Neuronal stem cell (in vitro differentiated cells): ENCODE data around the gene HYAL3.

Experiments
- DNase-seq: peaks from one replicate; pipeline ENCODE4 v3.0.0-alpha.2; 2013; ENCODE audit warnings: low spot score
- H2AFZ ChIP-seq: one replicate; pipeline ENCODE4 v1.6.1; 2013; ENCODE audit warnings: mild to moderate bottlenecking, low read length, inconsistent platforms
- H2AK5ac ChIP-seq: 2 replicates; pipeline ENCODE4 v1.6.1; 2013; ENCODE audit warnings: low read depth, mild to moderate bottlenecking, inconsistent platforms, low read length, moderate library complexity, mixed read lengths
- H2BK120ac ChIP-seq: 2 replicates; pipeline ENCODE4 v1.6.1; 2013; ENCODE audit warnings: low read depth, mild to moderate bottlenecking, inconsistent platforms, low read length, moderate library complexity, mixed read lengths
- H2BK12ac ChIP-seq: one replicate; pipeline ENCODE4 v1.6.1; 2013; ENCODE audit warnings: low read length, inconsistent platforms
- H2BK15ac ChIP-seq: 2 replicates; pipeline ENCODE4 v1.6.1; 2013; ENCODE audit warnings: mild to moderate bottlenecking, low read length, inconsistent platforms, mixed read lengths
- H2BK5ac ChIP-seq: one replicate; pipeline ENCODE4 v1.6.1; 2013; ENCODE audit warnings: inconsistent platforms, mild to moderate bottlenecking, low read length, moderate library complexity
- H3K14ac ChIP-seq: one replicate; pipeline ENCODE4 v1.6.1; 2013; ENCODE audit warnings: low read length, inconsistent platforms
- H3K18ac ChIP-seq: 2 replicates; pipeline ENCODE4 v1.6.1; 2013; ENCODE audit warnings: low read length, inconsistent platforms
- H3K23ac ChIP-seq: 2 replicates; pipeline ENCODE4 v1.6.1; 2013; ENCODE audit warnings: low read depth, mild to moderate bottlenecking, mixed read lengths, low read length, inconsistent platforms; ENCODE audit not compliant: poor library complexity
- H3K27ac ChIP-seq: replicated peaks from 3 replicates; pipeline ENCODE4 v1.5.1; 2013; ENCODE audit warnings: low read length, inconsistent platforms
- H3K27me3 ChIP-seq, 3 experiments: 2 replicates each; pipeline ENCODE4 v1.6.1; 2013; ENCODE audit warnings: low read length in 3 of 3, mild to moderate bottlenecking in 2 of 3, inconsistent platforms in 1 of 3, low read depth in 1 of 3, mixed read lengths in 1 of 3, moderate library complexity in 1 of 3; ENCODE audit not compliant: control insufficient read depth in 3 of 3, insufficient read depth in 3 of 3
- H3K36me3 ChIP-seq, 2 donors: replicated peaks in 1 of 2; 2 replicates each; pipeline ENCODE4 v1.6.1; 2013; ENCODE audit warnings: low read length in 2 of 2; ENCODE audit not compliant: control insufficient read depth in 2 of 2, insufficient read depth in 2 of 2
- H3K4ac ChIP-seq: 2 replicates; pipeline ENCODE4 v1.6.1; 2013; ENCODE audit warnings: inconsistent platforms, mild to moderate bottlenecking, low read length, moderate library complexity
- H3K4me1 ChIP-seq, 2 donors: 1 replicate in 1 of 2; 2 replicates in 1 of 2; pipeline ENCODE4 v1.6.1; 2013; ENCODE audit warnings: low read length in 2 of 2, low read depth in 1 of 2; ENCODE audit not compliant: control insufficient read depth in 2 of 2, insufficient read depth in 1 of 2
- H3K4me2 ChIP-seq: one replicate; pipeline ENCODE4 v1.6.1; 2013; ENCODE audit warnings: mild to moderate bottlenecking, low read length, inconsistent platforms; ENCODE audit not compliant: insufficient read depth, poor library complexity, severe bottlenecking
- H3K4me3 ChIP-seq, 2 donors: 2 replicates each; pipeline ENCODE4 v1.5.1; 2013; ENCODE audit warnings: low read length in 2 of 2, mild to moderate bottlenecking in 2 of 2, inconsistent platforms in 1 of 2, moderate library complexity in 1 of 2
- H3K79me1 ChIP-seq: one replicate; pipeline ENCODE4 v1.6.1; 2013; ENCODE audit warnings: low read depth, mild to moderate bottlenecking, inconsistent platforms, low read length, moderate library complexity
- H3K9ac ChIP-seq: one replicate; pipeline ENCODE4 v1.6.1; 2013; ENCODE audit warnings: mild to moderate bottlenecking, low read depth, low read length, inconsistent platforms; ENCODE audit not compliant: poor library complexity
- H3K9me3 ChIP-seq, 2 donors: replicated peaks in 1 of 2; 2 replicates each; pipeline versions ENCODE3 to v1.6.1; 2013; ENCODE audit warnings: low read length in 2 of 2, mild to moderate bottlenecking in 2 of 2, inconsistent platforms in 1 of 2, low read depth in 1 of 2, mixed read lengths in 1 of 2, moderate library complexity in 1 of 2; ENCODE audit not compliant: control insufficient read depth in 2 of 2, insufficient read depth in 1 of 2
- H4K8ac ChIP-seq: one replicate; pipeline ENCODE4 v1.6.1; 2013; ENCODE audit warnings: low read depth, mild to moderate bottlenecking, inconsistent platforms, low read length, moderate library complexity
- H4K91ac ChIP-seq: one replicate; pipeline ENCODE4 v1.6.1; 2013; ENCODE audit warnings: low read length, low read depth, mild to moderate bottlenecking, inconsistent platforms; ENCODE audit not compliant: poor library complexity
- whole genome bisulfite sequencing, 2 donors: extraction: QIAGEN DNeasy Blood & Tissue Kit; methylation state at CpG; one replicate each; pipeline ENCODE4 v1.1.7; 2013; ENCODE audit warnings: missing lambda C conversion rate in 2 of 2, mixed read lengths in 1 of 2; ENCODE audit not compliant: insufficient read length in 2 of 2, insufficient replicate concordance in 1 of 2; ENCODE audit errors: extremely low coverage in 2 of 2; 5-methylcytosine and 5-hydroxymethylcytosine counted together

Gene HYAL3

DNA sequence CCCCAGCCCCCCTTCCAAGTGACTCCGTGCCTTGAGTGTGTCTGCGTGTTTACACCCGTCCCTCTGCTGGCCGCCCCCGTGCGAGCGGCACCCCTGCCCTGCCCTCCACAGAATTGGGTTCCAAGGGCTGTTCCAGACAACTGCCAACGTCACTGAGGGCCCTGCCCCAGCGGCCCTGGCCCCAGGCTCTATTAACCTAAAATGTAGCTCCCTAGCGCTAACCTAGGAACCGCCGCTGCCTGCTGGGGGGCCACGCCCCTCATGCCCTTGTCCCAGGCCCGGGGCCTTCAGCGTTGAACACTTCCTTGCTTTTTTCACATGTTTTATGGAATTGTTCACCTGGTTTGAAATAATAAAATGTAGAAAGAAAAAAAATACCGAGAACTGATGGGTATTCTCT, 40.2 kb downstream of the HYAL3 start:
- peaks cover 39 to 46% of the 10 kb centered on the region in 2 donors for H3K4me1 ChIP-seq
- WGBS, 2 donors: no CpG with 5 or more reads among the region's 16 CpGs

DNA sequence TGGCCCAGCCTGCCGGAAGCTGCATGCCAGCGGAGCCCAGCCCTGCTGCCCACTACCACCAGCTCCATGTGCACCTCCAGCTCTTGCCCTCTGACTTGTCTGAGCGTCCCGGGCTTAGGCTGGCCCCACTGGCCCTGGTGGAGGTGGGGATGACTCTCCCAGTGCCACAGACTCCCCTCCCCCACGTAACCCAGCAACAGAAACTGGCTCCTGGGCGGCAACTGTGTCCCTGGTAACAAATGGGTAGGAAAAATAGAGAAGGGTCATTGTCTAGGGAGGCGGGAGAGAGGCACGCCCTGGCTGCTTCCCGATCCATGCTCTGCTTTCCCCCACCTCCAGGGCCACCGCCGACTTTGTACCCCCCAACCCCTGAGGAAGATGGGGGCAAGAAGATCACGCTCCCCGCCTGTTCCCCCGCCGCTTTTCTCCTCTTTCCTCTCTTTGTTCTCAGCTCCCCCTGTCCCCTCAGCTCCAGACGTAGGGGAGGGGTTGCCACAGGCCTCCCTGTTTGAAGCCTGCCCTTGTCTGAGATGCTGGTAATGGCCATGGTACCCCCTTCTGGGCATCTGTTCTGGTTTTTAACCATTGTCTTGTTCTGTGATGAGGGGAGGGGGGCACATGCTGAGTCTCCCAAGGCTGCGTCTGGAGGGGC, 41.0 kb downstream of the HYAL3 start:
- no CpG with 5 or more reads among the region's 17 CpGs for WGBS, 2 donors
- Histone ChIP-seq H2BK15ac (no peak overlapping the region), H3K23ac (no peak overlapping the region), H3K9ac (peak overlapping the region; percentile 38), H3K27me3 (no peaks in the 10 kb centered on the region), H3K9me3 (peaks cover 0 to 2% of the 10 kb centered on the region in 2 donors), H2BK5ac (no peak overlapping the region), H3K18ac (no peak overlapping the region), H2AK5ac (peak overlapping the region; percentile 45), H4K8ac (no peak overlapping the region), H3K4ac (no peak overlapping the region), H3K4me2 (no peak overlapping the region), H3K36me3 (peaks cover 47 to 60% of the 10 kb centered on the region in 2 donors), H3K4me1 (peaks cover 36 to 40% of the 10 kb centered on the region in 2 donors), H4K91ac (no peak overlapping the region), H2BK12ac (no peak overlapping the region), H3K4me3 (no peak overlapping the region), H3K14ac (no peak overlapping the region), H2AFZ (no peak overlapping the region), H3K27ac (peak overlapping the region; percentile 38), H2BK120ac (no peak overlapping the region), H3K79me1 (peaks cover 14% of the 10 kb centered on the region)
- no peak for DNase-seq

More for the DNA sequence above, 40.2 kb downstream of the HYAL3 start:
- Histone ChIP-seq H3K4me2 (no peak overlapping the region), H3K36me3 (peaks cover 41 to 53% of the 10 kb centered on the region in 2 donors), H3K79me1 (peaks cover 10% of the 10 kb centered on the region), H3K18ac (peak overlapping the region; percentile 88), H3K4ac (no peak overlapping the region), H3K27me3 (no peaks in the 10 kb centered on the region), H2BK5ac (no peak overlapping the region), H3K23ac (no peak overlapping the region), H2BK12ac (peak overlapping the region; percentile 17), H2BK15ac (peak overlapping the region; percentile 67), H3K4me3 (no peak overlapping the region), H3K14ac (no peak overlapping the region), H3K9me3 (peaks cover 0 to 2% of the 10 kb centered on the region in 2 donors), H3K27ac (peak overlapping the region; percentile 73), H4K8ac (no peak overlapping the region), H4K91ac (no peak overlapping the region), H2AK5ac (peak overlapping the region; percentile 88), H3K9ac (no peak overlapping the region), H2AFZ (no peak overlapping the region), H2BK120ac (no peak overlapping the region)
- no peak for DNase-seq

DNA sequence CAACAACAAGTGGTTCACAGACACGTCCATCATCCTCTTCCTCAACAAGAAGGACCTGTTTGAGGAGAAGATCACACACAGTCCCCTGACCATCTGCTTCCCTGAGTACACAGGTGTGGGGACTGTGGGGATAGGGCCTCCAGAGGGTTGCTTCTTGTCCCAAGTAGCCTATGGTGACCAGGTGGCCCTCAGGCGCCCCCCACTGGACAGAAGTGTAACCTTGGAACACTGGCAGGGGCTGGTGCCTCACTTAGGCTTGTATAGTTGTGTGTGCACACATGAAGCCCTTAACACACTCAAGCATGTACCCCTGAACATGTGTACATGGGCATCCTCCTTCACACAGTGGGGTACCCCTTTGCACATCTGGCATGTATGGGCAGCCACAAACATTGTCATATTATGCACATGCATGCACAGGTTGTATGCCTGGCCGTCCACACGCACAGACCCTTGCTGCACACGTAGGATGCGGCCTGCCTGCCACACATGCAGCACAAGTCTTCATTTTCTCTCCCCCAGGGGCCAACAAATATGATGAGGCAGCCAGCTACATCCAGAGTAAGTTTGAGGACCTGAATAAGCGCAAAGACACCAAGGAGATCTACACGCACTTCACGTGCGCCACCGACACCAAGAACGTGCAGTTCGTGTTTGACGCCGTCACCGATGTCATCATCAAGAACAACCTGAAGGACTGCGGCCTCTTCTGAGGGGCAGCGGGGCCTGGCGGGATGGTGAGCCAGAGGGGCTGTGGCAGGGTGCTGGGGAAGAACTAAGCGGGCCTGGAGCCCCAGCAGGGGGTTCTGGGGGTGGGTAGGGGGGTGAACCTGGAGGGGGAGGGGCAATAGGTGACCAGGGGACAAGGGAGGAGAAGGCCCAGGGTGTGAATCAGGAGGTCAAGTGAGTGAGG, 42.0 kb downstream of the HYAL3 start:
- Histone ChIP-seq H2AFZ (no peak overlapping the region), H3K9me3 (peaks cover 0 to 2% of the 10 kb centered on the region in 2 donors), H3K79me1 (peaks cover 22% of the 10 kb centered on the region), H2AK5ac (no peak overlapping the region), H3K4me2 (no peak overlapping the region), H2BK15ac (no peak overlapping the region), H4K91ac (no peak overlapping the region), H3K4me1 (peaks cover 33 to 40% of the 10 kb centered on the region in 2 donors), H3K14ac (no peak overlapping the region), H4K8ac (no peak overlapping the region), H3K27ac (no peak overlapping the region), H3K4ac (no peak overlapping the region), H3K9ac (peak overlapping the region; percentile 75), H3K18ac (peak overlapping the region; percentile 46), H3K27me3 (no peaks in the 10 kb centered on the region), H3K23ac (peak overlapping the region; percentile 75), H2BK120ac (no peak overlapping the region), H2BK5ac (no peak overlapping the region), H2BK12ac (no peak overlapping the region), H3K36me3 (peaks cover 55 to 69% of the 10 kb centered on the region in 2 donors), H3K4me3 (peak overlapping the region in 1 of 2 donors; percentile 37)
- WGBS, 2 donors: no CpG with 5 or more reads among the region's 20 CpGs
- DNase-seq: no peak

DNA sequence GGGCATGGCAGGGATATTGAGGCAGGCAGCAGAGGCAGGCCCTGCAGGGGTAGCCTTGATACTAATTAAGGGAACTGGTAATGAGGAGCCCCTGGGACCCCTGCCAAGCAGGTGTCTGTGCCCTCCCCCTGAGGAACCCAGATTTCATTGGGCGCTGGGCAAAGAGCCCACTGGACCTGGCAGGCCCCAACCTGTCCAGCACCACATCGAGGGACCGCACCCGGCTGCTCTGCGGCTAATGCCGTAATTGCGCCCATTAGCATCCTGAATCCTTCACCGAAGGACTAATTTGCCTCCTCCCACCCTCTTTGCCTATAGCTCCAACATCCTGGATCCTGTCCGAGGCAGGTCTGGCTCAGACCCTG, 44.0 kb downstream of the HYAL3 start:
- Histone ChIP-seq H2BK12ac (no peak overlapping the region), H3K23ac (no peak overlapping the region), H3K4me2 (no peak overlapping the region), H2AFZ (no peak overlapping the region), H3K9me3 (peaks cover 0 to 2% of the 10 kb centered on the region in 2 donors), H2BK120ac (no peak overlapping the region), H3K18ac (no peak overlapping the region), H4K8ac (no peak overlapping the region), H3K4ac (no peak overlapping the region), H2BK5ac (no peak overlapping the region), H3K14ac (no peak overlapping the region), H2AK5ac (no peak overlapping the region), H2BK15ac (no peak overlapping the region), H4K91ac (no peak overlapping the region), H3K27ac (no peak overlapping the region), H3K36me3 (peaks cover 67 to 89% of the 10 kb centered on the region in 2 donors), H3K4me3 (no peak overlapping the region), H3K4me1 (peaks cover 18 to 29% of the 10 kb centered on the region in 2 donors), H3K27me3 (no peaks in the 10 kb centered on the region), H3K79me1 (peaks cover 35% of the 10 kb centered on the region), H3K9ac (no peak overlapping the region)
- no CpG with 5 or more reads among the region's 9 CpGs for WGBS, 2 donors
- DNase-seq: no peak
